GM13977 (cell line): ENCODE results near the gene TRDN.

Source experiments
- DNase-seq: peaks from one replicate; pipeline ENCODE4 v3.0.0; 2012; ENCODE audit warnings: low spot score
- in situ Hi-C: fragments of 300-500 bp; cut with MboI; formaldehyde crosslinking; loops from one replicate; pipeline ENCODE4 v1.12.0; 2022; ENCODE audit warnings: low sequenced_read_pairs, low pct_unique_long_range_greater_than_20kb, mixed read lengths, inconsistent platforms; ENCODE audit not compliant: unreplicated experiment
- TF ChIP-seq, protein P1 (sequence below): IDR thresholded peaks from 2 replicates; pipeline ENCODE4 v1.5.1; 2012; ENCODE audit warnings: mild to moderate bottlenecking, control low read depth; ENCODE audit not compliant: insufficient read depth; ENCODE audit errors: extremely low read depth, missing control alignments

TRDN gene

DNA sequence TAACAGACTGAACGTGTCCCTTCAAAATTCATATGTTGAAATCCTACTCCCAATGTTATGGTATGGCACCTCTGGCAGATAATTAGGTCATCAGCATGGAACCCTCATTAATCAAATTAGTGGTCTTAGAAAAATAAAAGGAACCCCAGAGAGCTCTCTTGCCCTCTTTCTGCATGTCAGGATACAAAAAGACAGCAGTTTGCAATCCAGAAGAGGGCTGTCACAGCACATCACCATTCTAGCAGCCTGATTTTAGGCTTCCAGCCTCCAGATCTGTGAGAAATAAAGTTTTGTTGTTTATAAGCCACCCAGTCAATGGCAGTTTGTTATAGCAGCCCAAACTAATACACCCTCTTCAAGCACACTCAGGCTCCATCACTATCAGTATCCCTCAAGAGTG lies 292.9 kb downstream of the TRDN start:
- in situ Hi-C loops: no loop called here
- TF ChIP-seq, protein P1, sequence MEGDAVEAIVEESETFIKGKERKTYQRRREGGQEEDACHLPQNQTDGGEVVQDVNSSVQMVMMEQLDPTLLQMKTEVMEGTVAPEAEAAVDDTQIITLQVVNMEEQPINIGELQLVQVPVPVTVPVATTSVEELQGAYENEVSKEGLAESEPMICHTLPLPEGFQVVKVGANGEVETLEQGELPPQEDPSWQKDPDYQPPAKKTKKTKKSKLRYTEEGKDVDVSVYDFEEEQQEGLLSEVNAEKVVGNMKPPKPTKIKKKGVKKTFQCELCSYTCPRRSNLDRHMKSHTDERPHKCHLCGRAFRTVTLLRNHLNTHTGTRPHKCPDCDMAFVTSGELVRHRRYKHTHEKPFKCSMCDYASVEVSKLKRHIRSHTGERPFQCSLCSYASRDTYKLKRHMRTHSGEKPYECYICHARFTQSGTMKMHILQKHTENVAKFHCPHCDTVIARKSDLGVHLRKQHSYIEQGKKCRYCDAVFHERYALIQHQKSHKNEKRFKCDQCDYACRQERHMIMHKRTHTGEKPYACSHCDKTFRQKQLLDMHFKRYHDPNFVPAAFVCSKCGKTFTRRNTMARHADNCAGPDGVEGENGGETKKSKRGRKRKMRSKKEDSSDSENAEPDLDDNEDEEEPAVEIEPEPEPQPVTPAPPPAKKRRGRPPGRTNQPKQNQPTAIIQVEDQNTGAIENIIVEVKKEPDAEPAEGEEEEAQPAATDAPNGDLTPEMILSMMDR: no peak
- no peak for DNase-seq

DNA sequence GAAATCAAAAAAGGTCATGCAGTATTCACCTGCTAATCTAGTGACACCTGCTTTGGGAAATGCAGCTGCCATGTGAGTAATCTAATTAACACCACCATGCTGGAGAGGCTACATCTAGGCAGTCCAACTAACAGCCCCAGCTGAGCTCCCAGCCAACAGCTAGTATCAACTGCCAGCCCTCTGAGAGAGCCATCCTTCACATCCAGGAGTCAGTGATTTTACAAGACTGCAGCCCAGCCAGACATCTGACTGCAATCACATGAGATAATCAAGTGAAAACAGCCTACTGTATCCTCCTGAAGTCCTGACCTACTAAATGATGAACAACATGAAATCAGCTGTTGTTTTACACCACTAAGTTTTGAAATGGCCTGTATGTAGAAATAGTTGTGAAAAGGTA lies 298.4 kb downstream of the TRDN start:
- in situ Hi-C loops: no loop called here
- TF ChIP-seq, protein P1: no peak
- DNase-seq: no peak

DNA sequence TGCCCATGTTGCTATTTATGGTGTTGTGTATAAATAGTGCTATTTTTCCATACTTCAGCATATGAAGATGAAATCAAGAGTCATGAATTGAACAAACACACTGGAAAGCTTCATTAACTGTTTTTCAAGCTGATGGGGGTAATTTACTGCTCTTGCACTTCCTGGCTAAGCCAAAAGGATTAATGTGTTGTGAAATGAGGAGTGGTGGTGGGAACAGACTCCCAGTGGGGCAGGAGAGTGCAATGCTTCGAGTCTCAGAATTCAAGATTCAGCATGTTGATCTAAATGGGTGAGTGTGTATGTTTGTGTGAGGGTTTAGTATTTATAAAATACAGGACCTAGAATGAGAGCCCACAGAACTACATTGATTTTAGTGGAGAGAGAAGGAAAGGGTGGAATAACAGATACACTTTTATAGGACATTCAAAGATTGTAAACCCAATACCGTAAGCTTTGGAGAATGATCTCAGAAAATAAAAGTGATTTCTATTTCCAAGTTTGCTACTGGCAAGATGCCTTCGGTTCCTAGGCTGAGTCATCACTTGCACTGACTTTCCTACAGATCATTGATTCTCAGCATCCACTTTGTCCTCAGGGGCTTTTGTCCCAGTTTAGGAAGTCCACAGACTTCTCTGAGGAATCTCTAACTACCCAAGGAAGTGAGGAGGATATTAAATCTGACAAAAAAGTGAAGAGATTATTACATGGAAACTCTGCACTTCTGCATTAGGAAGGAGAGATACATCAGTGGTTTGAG lies 303.6 kb downstream of the TRDN start:
- DNase-seq: no peak
- in situ Hi-C loops: no loop called here

DNA sequence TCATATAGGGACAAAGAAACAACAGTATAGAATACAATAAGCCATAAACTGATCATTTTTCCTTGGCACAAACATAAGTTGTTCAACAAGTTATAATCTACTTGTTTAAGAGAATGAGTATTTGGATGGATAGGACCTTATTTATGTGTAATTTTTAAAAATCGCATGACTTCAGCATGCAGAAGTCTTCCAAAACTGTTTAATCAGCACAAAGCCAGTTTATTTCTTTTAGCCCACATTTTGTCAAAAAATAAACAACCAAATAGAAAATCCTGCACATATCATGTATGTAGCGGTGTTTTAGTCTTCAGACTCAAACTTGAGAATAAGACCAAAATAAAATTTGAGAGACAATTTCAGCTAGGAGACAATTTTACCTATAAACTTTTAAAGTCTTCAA lies 304.7 kb downstream of the TRDN start:
- DNase-seq: no peak
- in situ Hi-C loops: no loop called here
- TF ChIP-seq, protein P1: no peak

More for the DNA sequence above, 303.6 kb downstream of the TRDN start:
- TF ChIP-seq, protein P1: no peak

DNA sequence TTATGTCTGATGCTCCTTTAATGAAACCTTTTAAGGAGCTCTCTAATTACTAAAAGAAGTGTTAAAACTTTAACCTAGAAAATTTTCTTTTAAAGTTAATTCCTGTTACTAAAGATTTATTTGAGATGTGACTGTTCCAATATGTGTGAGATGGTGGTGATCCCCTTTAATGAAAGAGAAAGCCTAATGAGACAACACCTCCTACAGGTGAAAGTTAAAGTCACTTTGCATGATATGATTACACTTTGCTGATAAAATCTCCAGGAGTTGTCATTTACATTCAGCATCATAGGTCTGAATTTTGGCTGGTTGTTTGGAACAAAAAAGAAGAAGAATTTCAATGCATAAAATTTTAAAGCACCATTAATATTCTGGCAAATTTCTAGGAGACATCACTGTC lies 307.4 kb downstream of the TRDN start:
- TF ChIP-seq, protein P1: no peak
- in situ Hi-C loops: no loop called here
- DNase-seq: no peak

DNA sequence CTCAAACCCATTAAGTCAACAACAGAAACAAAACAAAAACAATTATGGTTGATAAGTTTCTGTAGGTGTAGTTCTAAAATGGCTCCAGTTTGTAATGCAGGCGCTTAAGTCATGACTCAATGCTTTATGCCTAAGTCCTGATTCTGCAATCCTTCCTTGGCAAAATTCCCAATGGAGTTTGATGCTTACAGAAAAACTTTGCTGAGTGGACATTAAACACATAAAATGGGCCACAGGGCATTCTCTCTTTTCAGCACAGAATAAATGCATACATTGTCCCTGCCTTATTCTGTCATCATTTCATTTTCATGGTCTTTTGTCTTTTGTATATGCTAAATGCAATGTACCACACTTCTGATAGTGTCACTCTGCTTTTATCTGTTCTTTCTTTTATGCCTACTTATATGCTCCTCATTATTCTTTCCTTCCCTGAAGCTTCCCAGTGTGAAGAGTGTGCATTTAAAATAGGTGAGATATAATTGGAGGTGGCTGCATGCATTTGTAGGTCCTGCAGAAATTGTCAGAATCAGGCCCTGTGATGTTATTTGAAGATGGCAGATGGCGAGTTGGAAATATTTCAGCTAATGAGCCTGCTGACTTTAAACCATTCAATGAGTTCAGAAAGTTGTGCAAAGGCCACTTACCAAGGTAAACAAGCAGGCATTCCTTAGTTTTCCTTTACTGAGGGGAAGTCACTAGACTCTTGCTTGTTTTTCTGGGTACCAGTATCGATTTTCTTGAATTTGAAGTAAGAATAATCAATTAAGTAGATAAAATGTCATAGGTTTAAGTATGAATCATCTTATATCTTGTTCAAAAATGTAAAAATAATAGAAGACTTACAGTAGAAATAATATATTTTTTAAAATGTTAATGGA lies 313.1 kb downstream of the TRDN start:
- DNase-seq: no peak
- in situ Hi-C loops: no loop called here
- TF ChIP-seq, protein P1: no peak
